WTC11 (cell line): ENCODE measurements around the gene URM1. TPM values are rescaled to one million over a fixed set of nuclear protein-coding genes. Genes with fewer than 3 reads are reported as not detected.

Source experiments
- ATAC-seq: fragments of 200-7000 bp; cut with Tn5 transposase; 2 replicates; pipeline ENCODE4 v1.10.0; 2021; ENCODE audit warnings: mild to moderate bottlenecking, moderate library complexity
- CTCF ChIA-PET: fragments of 300-600 bp; sonication (Branson Sonifier 250); formaldehyde crosslinking; loops from one replicate; lab custom pipeline; 2021; ENCODE audit warnings: antibody characterized with exemption; lab: Charles Lee
- POLR2A ChIA-PET: fragments of 350-600 bp; sonication (Branson Sonifier 250); formaldehyde crosslinking; loops from one replicate; lab custom pipeline; 2021; ENCODE audit warnings: antibody characterized with exemption; lab: Charles Lee
- DNase-seq: peaks from one replicate; pipeline ENCODE4 v3.0.0; 2021; ENCODE audit warnings: low spot score
- H3K27ac Mint-ChIP-seq: 2 replicates; pipeline ENCODE4 v1.8.0; 2021; ENCODE audit warnings: mixed read lengths
- H3K27me3 Mint-ChIP-seq: 2 replicates; pipeline ENCODE4 v1.8.0; 2021; ENCODE audit warnings: low read depth, mild to moderate bottlenecking, moderate library complexity, mixed read lengths
- H3K36me3 Mint-ChIP-seq: 2 replicates; pipeline ENCODE4 v1.8.0; 2021; ENCODE audit warnings: mixed read lengths
- H3K4me1 Mint-ChIP-seq: 2 replicates; pipeline ENCODE4 v1.8.0; 2022; ENCODE audit warnings: mixed read lengths
- H3K4me3 Mint-ChIP-seq: 2 replicates; pipeline ENCODE4 v1.8.0; 2021; ENCODE audit warnings: mild to moderate bottlenecking, moderate library complexity, mixed read lengths
- H3K9me3 Mint-ChIP-seq: 2 replicates; pipeline ENCODE4 v1.8.0; 2021; ENCODE audit warnings: mixed read lengths
- ATF1 ChIP-seq: sonication (generic); formaldehyde crosslinking; IDR thresholded peaks from 2 replicates; pipeline ENCODE4 v1.8.1; 2023; ENCODE audit warnings: mild to moderate bottlenecking, moderate library complexity, missing genetic modification reagents
- ATF3 ChIP-seq: sonication (generic); formaldehyde crosslinking; conservative IDR thresholded peaks from 2 replicates; pipeline ENCODE4 v1.8.1; 2022; ENCODE audit warnings: mild to moderate bottlenecking, missing genetic modification reagents
- ESRRA ChIP-seq: sonication (generic); formaldehyde crosslinking; IDR thresholded peaks from 2 replicates; pipeline ENCODE4 v1.8.1; 2022; ENCODE audit warnings: mild to moderate bottlenecking, missing genetic modification reagents, borderline replicate concordance
- FOXJ3 ChIP-seq: sonication (generic); formaldehyde crosslinking; IDR thresholded peaks from 2 replicates; pipeline ENCODE4 v1.9.0; 2021; ENCODE audit warnings: missing genetic modification reagents, mild to moderate bottlenecking, borderline replicate concordance
- GTF2I ChIP-seq: fragments of 250-450 bp; sonication (Bioruptor Pico); conservative IDR thresholded peaks from 2 replicates; pipeline ENCODE4 v1.4.0; 2021; ENCODE audit warnings: mild to moderate bottlenecking
- HMGA2 ChIP-seq: fragments of 250-450 bp; sonication (Bioruptor Pico); IDR thresholded peaks from 2 replicates; pipeline ENCODE4 v1.4.0; 2021; ENCODE audit warnings: mild to moderate bottlenecking, moderate library complexity
- HMGXB4 ChIP-seq: sonication (generic); formaldehyde crosslinking; IDR thresholded peaks from 2 replicates; pipeline ENCODE4 v1.8.1; 2023; ENCODE audit warnings: mild to moderate bottlenecking, moderate library complexity, missing genetic modification reagents
- IRF1 ChIP-seq: sonication (generic); formaldehyde crosslinking; IDR thresholded peaks from 2 replicates; pipeline ENCODE4 v1.8.0; 2023; ENCODE audit warnings: missing genetic modification reagents
- IRF2 ChIP-seq: sonication (generic); formaldehyde crosslinking; IDR thresholded peaks from 2 replicates; pipeline ENCODE4 v1.8.0; 2022; ENCODE audit warnings: low read depth, missing genetic modification reagents, borderline replicate concordance
- KAT7 ChIP-seq: sonication (generic); formaldehyde crosslinking; IDR thresholded peaks from 2 replicates; pipeline ENCODE4 v1.8.1; 2023; ENCODE audit warnings: missing genetic modification reagents, mild to moderate bottlenecking, borderline replicate concordance
- NFYB ChIP-seq: sonication (generic); formaldehyde crosslinking; conservative IDR thresholded peaks from 2 replicates; pipeline ENCODE4 v1.8.0; 2022; ENCODE audit warnings: low read depth, missing genetic modification reagents
- NR1H2 ChIP-seq: sonication (generic); formaldehyde crosslinking; IDR thresholded peaks from 2 replicates; pipeline ENCODE4 v1.9.0; 2021; ENCODE audit warnings: mild to moderate bottlenecking, moderate library complexity, missing genetic modification reagents
- NR2C2 ChIP-seq: sonication (generic); formaldehyde crosslinking; IDR thresholded peaks from 2 replicates; pipeline ENCODE4 v1.8.0; 2022; ENCODE audit warnings: mild to moderate bottlenecking, missing genetic modification reagents
- NR3C1 ChIP-seq: sonication (generic); formaldehyde crosslinking; conservative IDR thresholded peaks from 2 replicates; pipeline ENCODE4 v1.8.1; 2023; ENCODE audit warnings: low read depth, mild to moderate bottlenecking, missing genetic modification reagents
- USF2 ChIP-seq: sonication (generic); formaldehyde crosslinking; IDR thresholded peaks from 2 replicates; pipeline ENCODE4 v1.8.1; 2023; ENCODE audit warnings: mild to moderate bottlenecking, missing genetic modification reagents, moderate library complexity
- ZNF232 ChIP-seq: sonication (generic); formaldehyde crosslinking; IDR thresholded peaks from 2 replicates; pipeline ENCODE4 v1.8.0; 2022; ENCODE audit warnings: mild to moderate bottlenecking, missing genetic modification reagents
- ZNF396 ChIP-seq: fragments of 250-450 bp; sonication (Bioruptor Pico); IDR thresholded peaks from 2 replicates; pipeline ENCODE4 v1.8.0; 2021; ENCODE audit warnings: mild to moderate bottlenecking, moderate library complexity, borderline replicate concordance
- ZNF423 ChIP-seq: fragments of 250-450 bp; sonication (Bioruptor Pico); IDR thresholded peaks from 2 replicates; pipeline ENCODE4 v2.1.2; 2022; ENCODE audit warnings: mild to moderate bottlenecking, moderate library complexity
- total RNA-seq: library from RNA; stranded (reverse); gene quantifications from 3 replicates; pipeline ENCODE4 v1.2.3, GENCODE V29; 2021

URM1 gene
- total RNA-seq, 1 experiment from 2014 or later = 67.9 TPM

- TF ChIP-seq NR3C1 (CRISPR knock-in tag) = no peak
- TF ChIP-seq NR2C2 (CRISPR knock-in tag) = no peak
- TF ChIP-seq ESRRA = no peak
Observed at GRCh38 chr9:128408963-128409431, 37.8 kb downstream of the URM1 start (continued).

- Mint-ChIP-seq H3K4me1 (peaks cover 38% of the 10 kb centered on the region), H3K27me3 (peaks cover 97% of the 10 kb centered on the region), H3K27ac (no peak overlapping the region)
- CTCF ChIA-PET = interaction anchor here (1.0 to 7.7 kb wide), 15 partner anchors 11 to 292 kb away, joined by 3 to 248 read pairs (median 9); partner anchors contain the start of genes CERCAM, GLE1 and URM1
- POLR2A ChIA-PET = interaction anchor here (0.5 to 2.0 kb wide), 3 partner anchors 25 to 47 kb away, joined by 3 to 7 read pairs (median 3); no protein-coding TSS in a partner anchor
- ATAC-seq = no peak
- TF ChIP-seq IRF2 (no peak), NFYB (CRISPR knock-in tag) (no peak), NR1H2 (CRISPR knock-in tag) (no peak), HMGA2 (CRISPR knock-in tag) (0 out of 2 replicates have a peak, but pooled peaks have one; percentile 4)
- TF ChIP-seq, all 79 proteins: peak for 1
- no peak for DNase-seq
- H3K4me3 Mint-ChIP-seq = no peak overlapping the region
- no peaks in the 10 kb centered on the region for H3K9me3 Mint-ChIP-seq
- H3K36me3 Mint-ChIP-seq = no peaks in the 10 kb centered on the region
Observed at GRCh38 chr9:128409450-128409849, 38.3 kb downstream of the URM1 start.

- H3K36me3 Mint-ChIP-seq = no peaks in the 10 kb centered on the region
- no peak overlapping the region for H3K4me3 Mint-ChIP-seq
- peak; percentile 31 for ATAC-seq
- TF ChIP-seq NR2C2 (CRISPR knock-in tag) = no peak
- 0 out of 2 replicates have a peak, but pooled peaks have one; percentile 61 for TF ChIP-seq GTF2I (CRISPR knock-in tag)
- peaks cover 41% of the 10 kb centered on the region for H3K4me1 Mint-ChIP-seq
- no peak overlapping the region for H3K27ac Mint-ChIP-seq
- H3K9me3 Mint-ChIP-seq = no peaks in the 10 kb centered on the region
- ChIA-PET CTCF (interaction anchor here (1.0 to 7.7 kb wide), 16 partner anchors 8 to 292 kb away, joined by 3 to 248 read pairs (median 8); partner anchors contain the start of genes CERCAM, GLE1 and URM1), POLR2A (interaction anchor here (0.5 to 2.0 kb wide), 4 partner anchors 25 to 48 kb away, joined by 3 to 7 read pairs (median 3); no protein-coding TSS in a partner anchor)
- peak; percentile 50 for DNase-seq
- H3K27me3 Mint-ChIP-seq = peaks cover 97% of the 10 kb centered on the region
Observed at GRCh38 chr9:128409978-128410377, 38.8 kb downstream of the URM1 start.

GRCh38 chr9:128411364-128412119, 40.4 kb downstream of the URM1 start:
- Mint-ChIP-seq H3K4me3 (no peak overlapping the region), H3K36me3 (no peaks in the 10 kb centered on the region), H3K4me1 (peaks cover 44% of the 10 kb centered on the region), H3K9me3 (no peaks in the 10 kb centered on the region), H3K27me3 (peaks cover 90% of the 10 kb centered on the region), H3K27ac (no peak overlapping the region)
- DNase-seq (no peak), ATAC-seq (no peak)
- ChIA-PET CTCF (interaction anchor here (0.6 to 7.7 kb wide), 22 partner anchors 9 to 156 kb away, joined by 3 to 248 read pairs (median 4); partner anchors contain the start of genes CERCAM, GOLGA2, SLC27A4 and SWI5), POLR2A (interaction anchor here (0.8 to 2.0 kb wide), 3 partner anchors 9 to 50 kb away, joined by 3 to 7 read pairs (median 3); partner anchors contain the start of gene CERCAM)
- TF ChIP-seq ZNF396 = no peak

GRCh38 chr9:128412120-128412790, 41.1 kb downstream of the URM1 start:
- Mint-ChIP-seq H3K27ac (no peak overlapping the region), H3K36me3 (no peaks in the 10 kb centered on the region), H3K4me1 (peaks cover 42% of the 10 kb centered on the region), H3K27me3 (peaks cover 84% of the 10 kb centered on the region), H3K9me3 (no peaks in the 10 kb centered on the region), H3K4me3 (no peak overlapping the region)
- DNase-seq (peak; percentile 99), ATAC-seq (peak; percentile 81)
- CTCF ChIA-PET = interaction anchor here (0.6 to 7.7 kb wide), 28 partner anchors 8 to 352 kb away, joined by 3 to 248 read pairs (median 4); partner anchors contain the start of genes CERCAM, GOLGA2, SLC27A4 and SWI5
- POLR2A ChIA-PET = interaction anchor here (0.8 to 0.9 kb wide), 2 partner anchors 8 to 50 kb away, joined by 3 read pairs; partner anchors contain the start of gene CERCAM
- TF ChIP-seq KAT7 = no peak
- TF ChIP-seq ZNF423 (CRISPR knock-in tag) = no peak
- TF ChIP-seq FOXJ3 = no peak
- TF ChIP-seq IRF1 (CRISPR knock-in tag) = no peak
- TF ChIP-seq USF2 (CRISPR knock-in tag) = peak; percentile 26; the same call in 1 of the 2 replicates
- TF ChIP-seq ZNF232 (CRISPR knock-in tag) = no peak
- no peak for TF ChIP-seq ATF1
- 0 out of 2 replicates have a peak, but pooled peaks have one; percentile 23 for TF ChIP-seq HMGXB4 (CRISPR knock-in tag)
- TF ChIP-seq ATF3 (CRISPR knock-in tag) = no peak
